ENCODE results near the gene ADGRG6.

GRCh38 chr6:142303176-142303533, 1.3 kb downstream of the ADGRG6 start:
- TF ChIP-seq, protein P1, sequence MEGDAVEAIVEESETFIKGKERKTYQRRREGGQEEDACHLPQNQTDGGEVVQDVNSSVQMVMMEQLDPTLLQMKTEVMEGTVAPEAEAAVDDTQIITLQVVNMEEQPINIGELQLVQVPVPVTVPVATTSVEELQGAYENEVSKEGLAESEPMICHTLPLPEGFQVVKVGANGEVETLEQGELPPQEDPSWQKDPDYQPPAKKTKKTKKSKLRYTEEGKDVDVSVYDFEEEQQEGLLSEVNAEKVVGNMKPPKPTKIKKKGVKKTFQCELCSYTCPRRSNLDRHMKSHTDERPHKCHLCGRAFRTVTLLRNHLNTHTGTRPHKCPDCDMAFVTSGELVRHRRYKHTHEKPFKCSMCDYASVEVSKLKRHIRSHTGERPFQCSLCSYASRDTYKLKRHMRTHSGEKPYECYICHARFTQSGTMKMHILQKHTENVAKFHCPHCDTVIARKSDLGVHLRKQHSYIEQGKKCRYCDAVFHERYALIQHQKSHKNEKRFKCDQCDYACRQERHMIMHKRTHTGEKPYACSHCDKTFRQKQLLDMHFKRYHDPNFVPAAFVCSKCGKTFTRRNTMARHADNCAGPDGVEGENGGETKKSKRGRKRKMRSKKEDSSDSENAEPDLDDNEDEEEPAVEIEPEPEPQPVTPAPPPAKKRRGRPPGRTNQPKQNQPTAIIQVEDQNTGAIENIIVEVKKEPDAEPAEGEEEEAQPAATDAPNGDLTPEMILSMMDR (IDR thresholded peaks at IDR 0.05; ENCODE audit: low read length) = no peak
- TF ChIP-seq EZH2 (optimal IDR thresholded peaks at IDR 0.05; ENCODE audit: low read depth, low read length) = no peak

All from MM.1S (cell line).